K562 (cell line): Measurements from ENCODE around the gene UTP15. TPM values are rescaled to one million over a fixed set of nuclear protein-coding genes. Genes with fewer than 3 reads are reported as not detected.

Source experiments
- ATAC-seq: fragments of 200-7000 bp; cut with Tn5 transposase; 3 replicates; pipeline ENCODE4 v1.9.1; 2020; ENCODE audit warnings: moderate library complexity
- BruUV-seq: library from RNA; stranded (reverse); fragments of 400-500 nt; replicated peaks from 2 replicates; lab custom pipeline; 2021; lab: Mats Ljungman, UMichigan
- CTCF ChIA-PET: fragments of 300-600 bp; formaldehyde crosslinking; extraction: SDS; loops from one replicate; lab custom pipeline; 2021; ENCODE audit warnings: low intra/inter-chr PET ratio; lab: Yijun Ruan, JAX
- POLR2A ChIA-PET: fragments of 300-600, 350-650 bp; sonication (Branson Sonifier 250); formaldehyde crosslinking; extraction: SDS; loops from one replicate; lab custom pipeline; 2021; ENCODE audit warnings: antibody characterized with exemption, inconsistent platforms; lab: Yijun Ruan, JAX
- DNase-seq, 4 experiments: peaks; one replicate each; pipeline versions ENCODE4 v3.0.0 to v3.0.0-alpha.2; 2011 to 2018; ENCODE audit warnings: low spot score in 3 of 4, mixed read lengths in 3 of 4; ENCODE audit errors: extremely low read depth in 1 of 4
- FAIRE-seq: peaks from 2 replicates; lab custom pipeline; 2011; peaks lifted over from hg19 to GRCh38; lab: Jason Lieb, UNC
- H2AFZ ChIP-seq: 2 replicates; pipeline ENCODE4 v1.6.0; 2011; ENCODE audit warnings: low read depth, low read length, control low read depth, inconsistent platforms
- H3K27ac ChIP-seq: fragments of 200-600 bp; 3 replicates; pipeline ENCODE4 v1.8.0; 2011; ENCODE audit warnings: low read depth, mild to moderate bottlenecking, control low read depth, inconsistent platforms, low read length, moderate library complexity, mixed read lengths; ENCODE audit errors: extremely low read depth
- H3K27me3 ChIP-seq, 2 experiments: fragments of 300-600 bp in 1 of 2; 2 replicates in 1 of 2; 3 replicates in 1 of 2; pipeline versions ENCODE4 v1.6.0 to v1.8.0; 2011; ENCODE audit warnings: inconsistent platforms in 2 of 2, low read length in 2 of 2, mild to moderate bottlenecking in 1 of 2, mixed read lengths in 1 of 2, moderate library complexity in 1 of 2; ENCODE audit not compliant: control insufficient read depth in 2 of 2, insufficient read depth in 2 of 2
- H3K36me3 ChIP-seq: fragments of 300-600 bp; 3 replicates; pipeline ENCODE4 v1.8.0; 2011; ENCODE audit warnings: mild to moderate bottlenecking, low read length, inconsistent platforms; ENCODE audit not compliant: control insufficient read depth, insufficient read depth
- H3K4me1 ChIP-seq, 2 experiments: fragments of 200-600 bp in 1 of 2; replicated peaks in 1 of 2; 2 replicates in 1 of 2; 3 replicates in 1 of 2; pipeline versions ENCODE4 v1.5.1 to v1.8.0; 2011; ENCODE audit warnings: inconsistent platforms in 2 of 2, low read length in 2 of 2, mild to moderate bottlenecking in 1 of 2, mixed read lengths in 1 of 2, moderate library complexity in 1 of 2; ENCODE audit not compliant: control insufficient read depth in 2 of 2, insufficient read depth in 2 of 2
- H3K4me2 ChIP-seq: 2 replicates; pipeline ENCODE4 v1.6.1; 2011; ENCODE audit warnings: low read length, control low read depth, inconsistent platforms, mixed read lengths; ENCODE audit not compliant: insufficient read depth
- H3K4me3 ChIP-seq: fragments of 200-600 bp; sonication (generic), shearing (Covaris generic); 2 replicates; pipeline ENCODE4 v1.5.1; 2016; ENCODE audit warnings: control low read depth, inconsistent platforms
- H3K79me2 ChIP-seq: fragments of 200-600 bp; 3 replicates; pipeline ENCODE4 v1.8.0; 2011; ENCODE audit warnings: low read length, inconsistent platforms; ENCODE audit not compliant: control insufficient read depth, insufficient read depth
- H3K9ac ChIP-seq, 2 experiments: 2 replicates each; pipeline versions ENCODE4 v1.6.0 to v1.6.1; 2011; ENCODE audit warnings: low read depth in 2 of 2, low read length in 2 of 2, control low read depth in 1 of 2, inconsistent platforms in 1 of 2, mild to moderate bottlenecking in 1 of 2, mixed read lengths in 1 of 2; ENCODE audit not compliant: insufficient read depth in 1 of 2
- H3K9me1 ChIP-seq: one replicate; pipeline ENCODE4 v1.6.0; 2011; ENCODE audit warnings: inconsistent platforms, mild to moderate bottlenecking, low read length, moderate library complexity; ENCODE audit not compliant: control insufficient read depth, insufficient read depth
- H3K9me3 ChIP-seq: replicated peaks from 2 replicates; pipeline ENCODE4 v1.5.1; 2011; ENCODE audit warnings: low read depth, low read length, inconsistent platforms; ENCODE audit not compliant: control insufficient read depth, insufficient read depth
- H4K20me1 ChIP-seq: replicated peaks from 2 replicates; pipeline ENCODE4 v1.6.1; 2011; ENCODE audit warnings: low read length, inconsistent platforms, mixed read lengths; ENCODE audit not compliant: control insufficient read depth, insufficient read depth
- ESRRB ChIP-seq: fragments of 250-450 bp; sonication (Bioruptor Pico); IDR thresholded peaks from 2 replicates; pipeline ENCODE4 v1.5.0; 2020; ENCODE audit warnings: mild to moderate bottlenecking, moderate library complexity, borderline replicate concordance
- HMGXB4 ChIP-seq: sonication (generic); formaldehyde crosslinking; IDR thresholded peaks from 2 replicates; pipeline ENCODE4 v1.8.1; 2023; ENCODE audit warnings: mild to moderate bottlenecking, missing genetic modification reagents
- RAD21 ChIP-seq, 2 experiments: fragments of 250-450 bp in 1 of 2; fragments of 450-650 bp in 1 of 2; sonication (Bioruptor Pico) in 1 of 2; formaldehyde crosslinking in 1 of 2; IDR thresholded peaks in 1 of 2; conservative IDR thresholded peaks in 1 of 2; 2 replicates each; pipeline versions ENCODE4 v1.4.0 to v1.8.0; 2020 to 2022; ENCODE audit warnings: mild to moderate bottlenecking in 2 of 2, moderate library complexity in 1 of 2
- REST ChIP-seq, 2 experiments: fragments of 450-650 bp; formaldehyde crosslinking in 1 of 2; IDR thresholded peaks; 2 replicates each; pipeline versions ENCODE4 v1.4.0 to v1.6.1; 2014 to 2020; ENCODE audit warnings: mild to moderate bottlenecking in 2 of 2, borderline replicate concordance in 1 of 2, low read depth in 1 of 2
- SMC3 ChIP-seq: conservative IDR thresholded peaks from 2 replicates; pipeline ENCODE4 v1.6.1; 2011; ENCODE audit warnings: low read depth, low read length, improper control_type of control experiment; ENCODE audit not compliant: insufficient read depth
- SOX6 ChIP-seq: fragments of 450-650 bp; IDR thresholded peaks from 2 replicates; pipeline ENCODE4 v1.6.1; 2014; ENCODE audit warnings: mild to moderate bottlenecking
- ZNF212 ChIP-seq: fragments of 450-650 bp; formaldehyde crosslinking; IDR thresholded peaks from 2 replicates; pipeline ENCODE4 v1.4.0; 2020; ENCODE audit warnings: mild to moderate bottlenecking
- WGBS: fragments of 100-300 bp; shearing (Covaris generic); methylation state at CpG from one replicate; pipeline ENCODE4 v1.1.6; 2016; ENCODE audit warnings: low coverage, mixed read lengths; ENCODE audit not compliant: insufficient coverage; ENCODE audit errors: missing lambda C conversion rate; 5-methylcytosine and 5-hydroxymethylcytosine counted together
- in situ Hi-C: fragments of 300-500 bp; cut with MboI; formaldehyde crosslinking; loops from 4 replicates; pipeline ENCODE4 v1.15.0; 2018; ENCODE audit warnings: inconsistent platforms, mixed read lengths
- intact Hi-C: fragments of 100-400 bp; cut with micrococcal nuclease; formaldehyde crosslinking; loops from 2 replicates; pipeline ENCODE4 v1.14.2; 2022
- polyA plus RNA-seq, 8 experiments: library from polyadenylated mRNA; depleted of rRNA in 4 of 8; stranded (reverse) in 5 of 8; unstranded in 3 of 8; fragments of >200 nt; fragmentation: Nextera tagmentation in 2 of 8; fragmentation: Illumina TruSeq in 1 of 8; extraction: Ambion mirVana in 2 of 8; extraction: Trizol in 1 of 8; gene quantifications; 2 replicates each; pipeline versions ENCODE4 v1.2.1 to v1.2.3, GENCODE V29; 2011 to 2014; ENCODE audit warnings: inconsistent platforms in 1 of 8, missing spikeins in 1 of 8
- total RNA-seq, 7 experiments: library from RNA; depleted of rRNA in 6 of 7; stranded (reverse); fragments of >200 nt in 6 of 7; fragmentation: Illumina TruSeq in 2 of 7; extraction: Trizol in 2 of 7; gene quantifications; 2 replicates each; pipeline versions ENCODE4 v1.2.1 to v1.2.3, GENCODE V29; 2011 to 2021; ENCODE audit warnings: low replicate concordance in 1 of 7

Gene UTP15
- total and polyA plus RNA-seq, 9 of the 15 experiments (the other 6 are each of a cell fraction or from before 2014, with no cell fraction given): 28.1 to 49.3 (median 37.0) TPM

GRCh38 chr5:73587923-73588322, 22.4 kb downstream of the UTP15 start (continued):
- TF ChIP-seq HMGXB4 (CRISPR knock-in tag) (no peak), SOX6 (no peak), ZNF212 (CRISPR knock-in tag) (no peak), ESRRB (CRISPR knock-in tag) (no peak)
- TF ChIP-seq, all 486 proteins: peak for 0

DNA sequence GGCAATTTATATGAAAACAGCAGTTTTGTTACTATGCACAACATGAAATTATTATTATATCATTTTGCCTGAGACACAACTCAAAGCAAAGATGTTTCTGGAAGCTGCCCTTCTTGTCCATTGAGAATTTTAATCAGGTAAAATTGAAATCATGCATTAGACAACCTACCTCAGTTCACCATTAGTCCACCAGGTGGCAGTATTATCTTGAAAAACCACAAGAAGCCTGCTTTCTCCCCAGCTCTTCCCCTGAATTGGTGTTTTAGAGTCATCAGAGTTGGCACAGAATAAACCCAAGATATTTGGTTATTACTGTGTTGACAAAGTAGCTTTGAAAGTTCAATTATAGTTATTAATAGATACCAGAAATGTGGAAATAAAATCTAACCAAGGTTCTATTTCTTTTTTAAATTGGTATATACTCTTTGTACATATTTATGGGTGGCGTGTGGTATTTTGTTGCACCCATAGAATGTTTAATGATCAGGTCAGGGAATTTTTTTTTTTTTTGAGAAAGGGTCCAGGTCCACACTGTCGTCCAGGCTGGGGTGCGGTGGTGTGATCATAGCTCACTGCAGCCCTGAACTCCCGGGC, 25.7 kb downstream of the UTP15 start:
- FAIRE-seq (peak; percentile 86), DNase-seq (peak; percentile 59 to 81 (median 62)), ATAC-seq (peak; percentile 89)
- 25% methylated on average over 4 of the region's 4 CpGs for WGBS
- Histone ChIP-seq H2AFZ (no peak overlapping the region), H3K9me1 (no peaks in the 10 kb centered on the region), H3K79me2 (no peaks in the 10 kb centered on the region), H3K9ac (no peak overlapping the region), H4K20me1 (0 out of 2 replicates have a peak, but pooled peaks cover 8% of the 10 kb centered on the region), H3K4me2 (no peak overlapping the region), H3K4me1 (no peaks in the 10 kb centered on the region), H3K4me3 (no peak overlapping the region), H3K36me3 (0 out of 3 replicates have a peak, but pooled peaks cover 3% of the 10 kb centered on the region), H3K27me3 (no peaks in the 10 kb centered on the region), H3K9me3 (no peaks in the 10 kb centered on the region), H3K27ac (no peak overlapping the region)
- CTCF ChIA-PET: interaction anchor here (0.6 to 4.4 kb wide), 5 partner anchors 103 to 375 kb away, joined by 3 to 50 read pairs (median 3); no protein-coding TSS in a partner anchor
- in situ Hi-C loops (no loop called here), intact Hi-C loops (loop anchor here (1.0 to 5.0 kb wide), 4 partner anchors 74 to 1056 kb away; no protein-coding TSS in a partner anchor)
- BruUV-seq: no TSS peak
- POLR2A ChIA-PET: interaction anchor here (1.0 to 1.3 kb wide), 2 partner anchors 14 to 202 kb away, joined by 3 to 7 read pairs; no protein-coding TSS in a partner anchor
- peak; percentile 87 for TF ChIP-seq SMC3
- peak; percentile 90 to 94 for TF ChIP-seq RAD21 (CRISPR knock-in tag; conservative IDR thresholded peaks at IDR 0.05 in 1 of 2, IDR thresholded peaks at IDR 0.05 in 1 of 2)
- peak; percentile 88; the same call in 1 of the 2 replicates for TF ChIP-seq REST (IDR thresholded peaks at IDR 0.05; ENCODE audit: borderline replicate concordance)
- TF ChIP-seq REST (CRISPR knock-in tag; IDR thresholded peaks at IDR 0.05; ENCODE audit: low read depth): no peak
